Peyer's patch (tissue), 4 donors: Measurements from ENCODE around the gene GH1.

ENCODE experiments used
- POLR2A ChIP-seq, 2 donors: fragments of 450-650 bp; IDR thresholded peaks; one replicate each; pipeline ENCODE4 v1.5.1; 2017; ENCODE audit warnings: antibody characterized with exemption in 2 of 2, mild to moderate bottlenecking in 2 of 2, moderate library complexity in 2 of 2
- TF ChIP-seq, protein P1 (sequence below), 6 experiments: fragments of 450-650 bp in 4 of 6; fragments of 200-600 bp in 2 of 6; sonication (generic) in 1 of 6; IDR thresholded peaks; one replicate each; pipeline ENCODE4 v1.5.1; 2017 to 2019; ENCODE audit warnings: antibody characterized with exemption in 6 of 6, mild to moderate bottlenecking in 3 of 6, moderate library complexity in 1 of 6

- TF ChIP-seq, protein P1, sequence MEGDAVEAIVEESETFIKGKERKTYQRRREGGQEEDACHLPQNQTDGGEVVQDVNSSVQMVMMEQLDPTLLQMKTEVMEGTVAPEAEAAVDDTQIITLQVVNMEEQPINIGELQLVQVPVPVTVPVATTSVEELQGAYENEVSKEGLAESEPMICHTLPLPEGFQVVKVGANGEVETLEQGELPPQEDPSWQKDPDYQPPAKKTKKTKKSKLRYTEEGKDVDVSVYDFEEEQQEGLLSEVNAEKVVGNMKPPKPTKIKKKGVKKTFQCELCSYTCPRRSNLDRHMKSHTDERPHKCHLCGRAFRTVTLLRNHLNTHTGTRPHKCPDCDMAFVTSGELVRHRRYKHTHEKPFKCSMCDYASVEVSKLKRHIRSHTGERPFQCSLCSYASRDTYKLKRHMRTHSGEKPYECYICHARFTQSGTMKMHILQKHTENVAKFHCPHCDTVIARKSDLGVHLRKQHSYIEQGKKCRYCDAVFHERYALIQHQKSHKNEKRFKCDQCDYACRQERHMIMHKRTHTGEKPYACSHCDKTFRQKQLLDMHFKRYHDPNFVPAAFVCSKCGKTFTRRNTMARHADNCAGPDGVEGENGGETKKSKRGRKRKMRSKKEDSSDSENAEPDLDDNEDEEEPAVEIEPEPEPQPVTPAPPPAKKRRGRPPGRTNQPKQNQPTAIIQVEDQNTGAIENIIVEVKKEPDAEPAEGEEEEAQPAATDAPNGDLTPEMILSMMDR (IDR thresholded peaks at IDR 0.05): no peak
- TF ChIP-seq POLR2A (IDR thresholded peaks at IDR 0.05): no peak
Measured at GRCh38 chr17:63945784-63946439, 27.3 kb upstream of the GH1 start.
